ENCODE data around the gene BOD1L1.
"Not testable (repeated sequence)": the region's sequence is repeated elsewhere in the genome, so short reads cannot be mapped to it uniquely, and the experiment has no call there.

The BOD1L1 gene

GRCh38 chr4:13601048-13601447, 26.5 kb downstream of the BOD1L1 start:
- H3K36me3 ChIP-seq (ENCODE audit: insufficient read depth, low read length): peaks cover 22% of the 10 kb centered on the region

GRCh38 chr4:13599159-13599558, 28.4 kb downstream of the BOD1L1 start:
- H3K4me1 ChIP-seq (ENCODE audit: insufficient read depth, low read length): no peaks in the 10 kb centered on the region
- peaks cover 21% of the 10 kb centered on the region for H3K36me3 ChIP-seq (ENCODE audit: insufficient read depth, low read length)
- H3K9ac ChIP-seq (ENCODE audit: low read depth, low read length): no peak overlapping the region
- H3K9me3 ChIP-seq (ENCODE audit: control insufficient read depth, insufficient read depth, low read length): no peaks in the 10 kb centered on the region

More at GRCh38 chr4:13601048-13601447, 26.5 kb downstream of the BOD1L1 start:
- Histone ChIP-seq H3K9ac (ENCODE audit: low read depth, low read length) (no peak overlapping the region), H3K9me3 (ENCODE audit: control insufficient read depth, insufficient read depth, low read length) (no peaks in the 10 kb centered on the region), H3K4me1 (ENCODE audit: insufficient read depth, low read length) (no peaks in the 10 kb centered on the region)

DNA sequence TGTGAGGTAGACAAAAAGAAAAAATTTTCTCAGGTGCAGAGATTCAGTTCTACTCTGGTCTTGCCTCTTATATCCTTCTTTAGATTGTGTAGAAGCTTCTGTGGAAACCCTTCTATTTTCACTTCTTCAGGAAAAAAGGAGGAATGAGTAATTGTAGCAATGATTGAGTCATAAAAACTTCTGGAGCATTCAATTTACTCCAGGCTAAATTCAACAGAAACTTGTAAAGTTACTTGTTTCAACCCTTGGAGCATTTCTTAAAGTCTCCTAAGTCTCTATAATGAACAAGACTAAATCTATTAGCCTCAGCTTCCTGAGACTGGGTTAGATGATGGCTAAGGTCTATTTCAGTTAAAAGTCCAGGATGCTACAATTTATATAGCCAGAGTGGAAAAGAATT, 29.9 kb downstream of the BOD1L1 start:
- H3K4me1 ChIP-seq (ENCODE audit: insufficient read depth, low read length): no peaks in the 10 kb centered on the region
- H3K9ac ChIP-seq (ENCODE audit: low read depth, low read length): no peak overlapping the region
- no peaks in the 10 kb centered on the region for H3K9me3 ChIP-seq (ENCODE audit: control insufficient read depth, insufficient read depth, low read length)
- H3K36me3 ChIP-seq (ENCODE audit: insufficient read depth, low read length): peaks cover 14% of the 10 kb centered on the region

GRCh38 chr4:13597141-13597540, 30.4 kb downstream of the BOD1L1 start:
- Histone ChIP-seq H3K4me1 (ENCODE audit: insufficient read depth, low read length) (no peaks in the 10 kb centered on the region), H3K9ac (ENCODE audit: low read depth, low read length) (no peak overlapping the region), H3K9me3 (ENCODE audit: control insufficient read depth, insufficient read depth, low read length) (no peaks in the 10 kb centered on the region), H3K36me3 (ENCODE audit: insufficient read depth, low read length) (peaks cover 11% of the 10 kb centered on the region)

DNA sequence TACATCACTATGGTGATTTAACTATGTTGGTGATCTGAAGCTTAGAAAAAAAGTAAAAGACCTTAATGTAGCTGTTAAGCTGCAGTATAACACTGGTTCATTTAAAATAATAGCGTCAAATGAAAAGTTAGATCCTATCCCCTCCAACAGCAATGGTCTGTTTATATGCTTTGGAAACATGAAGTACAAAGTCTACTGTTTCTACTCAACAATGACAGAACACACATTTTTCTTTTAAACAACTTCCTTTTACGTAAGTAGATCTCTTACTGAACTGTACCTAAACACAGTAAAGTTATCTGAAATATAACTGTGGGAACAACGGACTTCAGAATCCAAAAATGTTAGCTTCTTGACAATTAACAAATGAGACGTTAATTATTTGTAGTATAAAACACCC, 35.3 kb downstream of the BOD1L1 start:
- H3K36me3 ChIP-seq (ENCODE audit: insufficient read depth, low read length): peaks cover 17% of the 10 kb centered on the region
- H3K4me1 ChIP-seq (ENCODE audit: insufficient read depth, low read length): no peaks in the 10 kb centered on the region
- no peaks in the 10 kb centered on the region for H3K9me3 ChIP-seq (ENCODE audit: control insufficient read depth, insufficient read depth, low read length)
- no peak overlapping the region for H3K9ac ChIP-seq (ENCODE audit: low read depth, low read length)

GRCh38 chr4:13590766-13591165, 36.8 kb downstream of the BOD1L1 start:
- H3K9ac ChIP-seq (ENCODE audit: low read depth, low read length): no peak overlapping the region
- peaks cover 14% of the 10 kb centered on the region for H3K36me3 ChIP-seq (ENCODE audit: insufficient read depth, low read length)
- H3K4me1 ChIP-seq (ENCODE audit: insufficient read depth, low read length): no peaks in the 10 kb centered on the region
- H3K9me3 ChIP-seq (ENCODE audit: control insufficient read depth, insufficient read depth, low read length): no peaks in the 10 kb centered on the region

DNA sequence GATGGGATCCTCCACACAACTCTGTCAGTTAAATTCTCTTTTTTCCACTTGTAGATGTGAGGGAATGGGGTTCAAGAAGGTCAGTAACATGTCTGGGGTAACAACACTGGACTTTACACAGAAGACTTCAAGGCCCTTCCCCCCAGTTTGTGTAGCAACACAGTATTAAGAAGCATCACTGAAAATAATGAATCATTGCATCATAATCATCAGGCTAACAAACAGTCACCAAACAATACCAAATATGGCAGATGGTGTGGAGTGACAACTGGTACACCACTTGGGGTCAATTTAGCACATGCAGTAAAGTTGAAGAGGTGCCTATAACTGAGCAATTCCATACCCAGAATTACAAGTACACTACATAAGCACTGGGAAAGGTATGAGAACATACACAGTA, 38.6 kb downstream of the BOD1L1 start:
- Histone ChIP-seq H3K36me3 (ENCODE audit: insufficient read depth, low read length) (peaks cover 20% of the 10 kb centered on the region), H3K9me3 (ENCODE audit: control insufficient read depth, insufficient read depth, low read length) (no peaks in the 10 kb centered on the region), H3K9ac (ENCODE audit: low read depth, low read length) (no peak overlapping the region), H3K4me1 (ENCODE audit: insufficient read depth, low read length) (no peaks in the 10 kb centered on the region)

DNA sequence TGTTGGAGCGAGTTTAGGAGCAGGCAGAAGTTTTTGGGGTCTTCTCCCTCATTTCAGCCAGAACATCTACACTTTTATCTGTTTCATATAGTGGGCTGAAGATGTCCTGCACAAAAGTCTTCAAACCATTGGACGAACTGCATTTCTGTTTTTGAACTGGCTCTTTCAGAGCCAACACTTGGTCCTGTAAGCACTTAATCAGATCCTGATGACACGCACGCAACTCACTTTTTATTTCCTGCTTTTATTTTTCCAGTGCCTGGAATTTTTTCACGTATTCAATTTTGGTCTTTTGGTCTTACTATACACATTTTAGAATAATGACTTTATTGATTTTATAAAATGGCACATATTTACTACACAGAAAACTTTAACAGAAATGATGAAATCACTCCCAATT, 43.0 kb downstream of the BOD1L1 start:
- Histone ChIP-seq H3K9ac (ENCODE audit: low read depth, low read length) (no peak overlapping the region), H3K4me1 (ENCODE audit: insufficient read depth, low read length) (no peaks in the 10 kb centered on the region), H3K9me3 (ENCODE audit: control insufficient read depth, insufficient read depth, low read length) (no peaks in the 10 kb centered on the region), H3K36me3 (ENCODE audit: insufficient read depth, low read length) (peaks cover 18% of the 10 kb centered on the region; the same call in 1 of the 2 replicates)

DNA sequence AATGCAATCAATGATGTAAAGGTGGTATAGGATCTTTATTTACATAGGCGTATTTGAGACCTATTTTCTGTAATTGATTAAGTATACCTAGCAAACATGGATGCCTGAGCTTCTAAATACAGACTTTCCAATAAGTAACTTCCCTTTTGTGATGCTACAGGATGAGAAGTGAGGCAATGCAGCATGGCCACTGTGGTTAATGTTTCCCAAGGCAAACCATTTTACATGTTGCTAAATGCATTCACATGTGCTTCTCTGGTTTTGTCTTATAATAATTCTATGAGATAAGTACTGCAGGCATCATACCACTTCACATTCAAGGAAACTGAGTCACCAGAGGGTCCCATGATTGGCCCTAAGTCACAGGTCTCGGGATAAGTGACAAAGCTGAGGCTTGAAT, 47.5 kb downstream of the BOD1L1 start:
- peaks cover 21% of the 10 kb centered on the region; the same call in 1 of the 2 replicates for H3K36me3 ChIP-seq (ENCODE audit: insufficient read depth, low read length)
- no peaks in the 10 kb centered on the region for H3K4me1 ChIP-seq (ENCODE audit: insufficient read depth, low read length)
- H3K9ac ChIP-seq (ENCODE audit: low read depth, low read length): no peak overlapping the region

DNA sequence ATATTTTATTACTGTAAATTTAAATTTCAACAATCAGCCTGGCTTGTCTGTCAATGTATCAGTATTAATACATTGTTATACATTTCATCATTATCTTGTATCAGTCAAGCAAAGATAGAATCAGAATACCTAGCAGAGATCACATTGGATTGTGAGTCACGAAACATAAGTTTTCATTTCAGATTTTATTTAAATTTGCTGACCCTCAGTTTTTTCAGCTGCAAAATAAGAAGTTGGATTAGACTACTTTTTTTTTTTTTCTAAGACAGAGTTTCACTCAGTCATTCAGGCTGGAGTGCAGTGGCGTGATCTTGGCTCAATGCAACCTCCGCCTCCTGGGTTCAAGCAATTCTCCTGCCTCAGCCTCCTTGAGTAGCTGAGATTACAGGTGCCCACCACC, 49.9 kb downstream of the BOD1L1 start:
- Histone ChIP-seq H3K9me3 (ENCODE audit: control insufficient read depth, insufficient read depth, low read length) (no peaks in the 10 kb centered on the region), H3K36me3 (ENCODE audit: insufficient read depth, low read length) (peaks cover 13% of the 10 kb centered on the region; the same call in 1 of the 2 replicates), H3K9ac (ENCODE audit: low read depth, low read length) (no peak overlapping the region), H3K4me1 (ENCODE audit: insufficient read depth, low read length) (no peaks in the 10 kb centered on the region)

More for the DNA sequence above, 47.5 kb downstream of the BOD1L1 start:
- H3K9me3 ChIP-seq (ENCODE audit: control insufficient read depth, insufficient read depth, low read length): no peaks in the 10 kb centered on the region

- H3K9ac ChIP-seq (ENCODE audit: low read depth, low read length): no peak overlapping the region
- no peaks in the 10 kb centered on the region for H3K4me1 ChIP-seq (ENCODE audit: insufficient read depth, low read length)
- no peaks in the 10 kb centered on the region for H3K9me3 ChIP-seq (ENCODE audit: control insufficient read depth, insufficient read depth, low read length)
- peaks cover 16% of the 10 kb centered on the region; the same call in 1 of the 2 replicates for H3K36me3 ChIP-seq (ENCODE audit: insufficient read depth, low read length)
These were observed 56.6 kb downstream of the BOD1L1 start for GRCh38 chr4:13570916-13571315.

DNA sequence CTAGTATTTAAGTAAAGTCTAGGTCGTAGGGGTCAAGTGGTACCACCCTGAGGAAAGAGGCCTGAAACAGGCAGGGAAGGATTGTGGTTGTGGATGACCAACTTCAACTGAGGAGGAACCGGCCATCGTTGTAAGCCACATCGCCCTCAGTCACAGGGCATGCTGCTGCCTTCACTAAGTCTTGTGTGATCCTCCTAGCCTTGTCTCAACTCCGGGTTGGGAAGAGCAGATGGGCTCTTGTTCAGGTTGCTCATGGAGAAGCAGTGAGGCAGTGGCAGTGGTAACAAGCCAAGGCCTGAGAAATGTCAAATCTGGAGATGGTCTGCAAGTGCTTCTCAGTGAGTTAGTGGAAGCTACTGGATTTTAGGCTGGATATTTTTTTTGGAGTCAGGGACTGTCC, 60.4 kb downstream of the BOD1L1 start:
- H3K9ac ChIP-seq (ENCODE audit: low read depth, low read length): no peak overlapping the region
- no peaks in the 10 kb centered on the region for H3K4me1 ChIP-seq (ENCODE audit: insufficient read depth, low read length)
- H3K9me3 ChIP-seq (ENCODE audit: control insufficient read depth, insufficient read depth, low read length): no peaks in the 10 kb centered on the region
- peaks cover 12% of the 10 kb centered on the region; the same call in 1 of the 2 replicates for H3K36me3 ChIP-seq (ENCODE audit: insufficient read depth, low read length)

- Histone ChIP-seq H3K36me3 (ENCODE audit: insufficient read depth, low read length) (no peaks in the 10 kb centered on the region), H3K9ac (ENCODE audit: low read depth, low read length) (no peak overlapping the region), H3K4me1 (ENCODE audit: insufficient read depth, low read length) (no peaks in the 10 kb centered on the region), H3K9me3 (ENCODE audit: control insufficient read depth, insufficient read depth, low read length) (no peaks in the 10 kb centered on the region)
These were observed 64.6 kb downstream of the BOD1L1 start for GRCh38 chr4:13562876-13563275.

DNA sequence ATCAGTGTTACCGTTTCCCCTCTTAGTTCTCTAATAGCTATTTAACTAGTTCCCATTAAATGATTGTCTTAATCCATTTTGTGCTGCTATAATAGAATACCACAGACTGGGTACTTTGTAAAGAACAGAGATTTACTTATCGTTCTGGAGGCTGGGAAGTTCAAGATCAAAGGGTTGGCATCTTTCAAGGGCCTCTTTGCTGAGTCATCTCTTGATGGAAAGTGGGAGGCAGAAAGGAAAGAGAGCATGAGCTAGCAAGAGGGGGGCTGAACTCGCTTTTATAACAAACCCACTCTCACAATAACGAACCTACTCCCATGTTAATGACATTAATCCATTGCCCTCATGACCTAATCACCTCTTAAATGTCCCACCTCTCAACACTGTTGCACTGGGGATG, 65.9 kb downstream of the BOD1L1 start:
- Histone ChIP-seq H3K9me3 (ENCODE audit: control insufficient read depth, insufficient read depth, low read length) (no peaks in the 10 kb centered on the region), H3K9ac (ENCODE audit: low read depth, low read length) (no peak overlapping the region)

GRCh38 chr4:13560111-13560510, 67.4 kb downstream of the BOD1L1 start:
- H3K9me3 ChIP-seq (ENCODE audit: control insufficient read depth, insufficient read depth, low read length); H3K9ac ChIP-seq (ENCODE audit: low read depth, low read length): not testable (repeated sequence)

More for the DNA sequence above, 65.9 kb downstream of the BOD1L1 start:
- H3K4me1 ChIP-seq (ENCODE audit: insufficient read depth, low read length): no peaks in the 10 kb centered on the region
- H3K36me3 ChIP-seq (ENCODE audit: insufficient read depth, low read length): no peaks in the 10 kb centered on the region

GRCh38 chr4:13559413-13559812, 68.1 kb downstream of the BOD1L1 start:
- no peaks in the 10 kb centered on the region for H3K36me3 ChIP-seq (ENCODE audit: insufficient read depth, low read length)
- no peaks in the 10 kb centered on the region for H3K4me1 ChIP-seq (ENCODE audit: insufficient read depth, low read length)
- H3K9me3 ChIP-seq (ENCODE audit: control insufficient read depth, insufficient read depth, low read length): no peaks in the 10 kb centered on the region
- no peak overlapping the region for H3K9ac ChIP-seq (ENCODE audit: low read depth, low read length)

More at GRCh38 chr4:13560111-13560510, 67.4 kb downstream of the BOD1L1 start:
- H3K4me1 ChIP-seq (ENCODE audit: insufficient read depth, low read length); H3K36me3 ChIP-seq (ENCODE audit: insufficient read depth, low read length): not testable (repeated sequence)

Data from ES-I3 (cell line).